Testis (tissue), 2 donors: Measurements from ENCODE around the gene MMS19.

Source experiments
- POLR2A ChIP-seq: fragments of 450-650 bp; IDR thresholded peaks from one replicate; pipeline ENCODE4 v1.6.1; 2017; ENCODE audit warnings: antibody characterized with exemption, mild to moderate bottlenecking, moderate library complexity
- TF ChIP-seq, protein P1 (sequence below), 3 experiments: fragments of 450-650 bp in 2 of 3; fragments of 200-600 bp in 1 of 3; sonication (generic) in 1 of 3; IDR thresholded peaks; one replicate each; pipeline ENCODE4 v1.5.1; 2016 to 2019; ENCODE audit warnings: antibody characterized with exemption in 3 of 3, mild to moderate bottlenecking in 2 of 3, moderate library complexity in 1 of 3

- TF ChIP-seq, protein P1, sequence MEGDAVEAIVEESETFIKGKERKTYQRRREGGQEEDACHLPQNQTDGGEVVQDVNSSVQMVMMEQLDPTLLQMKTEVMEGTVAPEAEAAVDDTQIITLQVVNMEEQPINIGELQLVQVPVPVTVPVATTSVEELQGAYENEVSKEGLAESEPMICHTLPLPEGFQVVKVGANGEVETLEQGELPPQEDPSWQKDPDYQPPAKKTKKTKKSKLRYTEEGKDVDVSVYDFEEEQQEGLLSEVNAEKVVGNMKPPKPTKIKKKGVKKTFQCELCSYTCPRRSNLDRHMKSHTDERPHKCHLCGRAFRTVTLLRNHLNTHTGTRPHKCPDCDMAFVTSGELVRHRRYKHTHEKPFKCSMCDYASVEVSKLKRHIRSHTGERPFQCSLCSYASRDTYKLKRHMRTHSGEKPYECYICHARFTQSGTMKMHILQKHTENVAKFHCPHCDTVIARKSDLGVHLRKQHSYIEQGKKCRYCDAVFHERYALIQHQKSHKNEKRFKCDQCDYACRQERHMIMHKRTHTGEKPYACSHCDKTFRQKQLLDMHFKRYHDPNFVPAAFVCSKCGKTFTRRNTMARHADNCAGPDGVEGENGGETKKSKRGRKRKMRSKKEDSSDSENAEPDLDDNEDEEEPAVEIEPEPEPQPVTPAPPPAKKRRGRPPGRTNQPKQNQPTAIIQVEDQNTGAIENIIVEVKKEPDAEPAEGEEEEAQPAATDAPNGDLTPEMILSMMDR (IDR thresholded peaks at IDR 0.05) = no peak
- no peak for TF ChIP-seq POLR2A
Observed at GRCh38 chr10:97481071-97481470, 17.2 kb downstream of the MMS19 start.
